HG02759 (cell line): ENCODE results near the gene DUSP7.

Source experiments
- ATAC-seq: cut with Tn5 transposase; IDR thresholded peaks from one replicate; pipeline ENCODE4 v1.9.1; 2021; ENCODE audit warnings: mild to moderate bottlenecking, moderate library complexity; ENCODE audit not compliant: unreplicated experiment

The DUSP7 gene

GRCh38 chr3:52069135-52069534, 12.8 kb upstream of the DUSP7 start:
- no peak for ATAC-seq

- ATAC-seq, result no peak
Observed at GRCh38 chr3:52068730-52069129, 12.4 kb upstream of the DUSP7 start.

- ATAC-seq, result no peak
Observed at GRCh38 chr3:52068055-52068571, 11.7 kb upstream of the DUSP7 start.

GRCh38 chr3:52067526-52067925, 11.2 kb upstream of the DUSP7 start:
- ATAC-seq, result no peak

GRCh38 chr3:52067046-52067445, 10.7 kb upstream of the DUSP7 start:
- no peak for ATAC-seq

GRCh38 chr3:52065264-52065756, 8.9 kb upstream of the DUSP7 start:
- no peak for ATAC-seq

GRCh38 chr3:52064561-52064960, 8.2 kb upstream of the DUSP7 start:
- ATAC-seq, result no peak

GRCh38 chr3:52063026-52063723, 6.8 kb upstream of the DUSP7 start:
- no peak for ATAC-seq

GRCh38 chr3:52062505-52062904, 6.1 kb upstream of the DUSP7 start:
- ATAC-seq, result peak; percentile 36

GRCh38 chr3:52061121-52061910, 4.9 kb upstream of the DUSP7 start:
- ATAC-seq, result no peak

GRCh38 chr3:52059781-52060180, 3.4 kb upstream of the DUSP7 start:
- ATAC-seq, result no peak

- no peak for ATAC-seq
Observed at GRCh38 chr3:52057812-52058495, 1.6 kb upstream of the DUSP7 start.

- peak; percentile 80 for ATAC-seq
Observed at GRCh38 chr3:52056968-52057811, 819 bp upstream of the DUSP7 start.

- peak; percentile 14 for ATAC-seq
Observed at GRCh38 chr3:52055537-52056351, 627 bp downstream of the DUSP7 start.

- no peak for ATAC-seq
Observed at GRCh38 chr3:52054661-52055511, 1.5 kb downstream of the DUSP7 start.

GRCh38 chr3:52053307-52054304, 2.8 kb downstream of the DUSP7 start:
- ATAC-seq, result no peak

GRCh38 chr3:52052831-52053306, 3.5 kb downstream of the DUSP7 start:
- no peak for ATAC-seq
